Testis (tissue), 3 donors: ENCODE data around the gene CTXND1. TPM values are rescaled to one million over a fixed set of nuclear protein-coding genes. Genes with fewer than 3 reads are reported as not detected.

ENCODE experiments used
- DNase-seq: peaks from one replicate; pipeline ENCODE4 v3.0.0-alpha.2; 2019
- H3K27ac ChIP-seq, 2 donors: fragments of 200-600 bp; sonication (generic); one replicate each; pipeline ENCODE4 v1.5.1; 2019
- H3K27me3 ChIP-seq: fragments of 200-600 bp; sonication (generic); one replicate; pipeline ENCODE4 v1.5.1; 2019
- H3K36me3 ChIP-seq: fragments of 200-600 bp; sonication (generic); one replicate; pipeline ENCODE4 v1.5.1; 2017; ENCODE audit warnings: low read depth; ENCODE audit errors: missing control alignments
- H3K4me1 ChIP-seq: fragments of 200-600 bp; sonication (generic); one replicate; pipeline ENCODE4 v1.5.1; 2019
- H3K4me3 ChIP-seq, 2 donors: fragments of 200-600 bp; sonication (generic); one replicate each; pipeline ENCODE4 v1.5.1; 2017 to 2019
- H3K9me3 ChIP-seq: fragments of 200-600 bp; sonication (generic); one replicate; pipeline ENCODE4 v1.5.1; 2017
- POLR2A ChIP-seq: fragments of 450-650 bp; IDR thresholded peaks from one replicate; pipeline ENCODE4 v1.6.1; 2017; ENCODE audit warnings: antibody characterized with exemption, mild to moderate bottlenecking, moderate library complexity
- WGBS, 2 donors: methylation state at CpG; one replicate each; pipeline ENCODE4 v1.1.5; 2018; 5-methylcytosine and 5-hydroxymethylcytosine counted together
- intact Hi-C: fragments of 100-400 bp; cut with DNase I; formaldehyde crosslinking; loops from one replicate; pipeline ENCODE4 v1.15.1; 2023; ENCODE audit warnings: low total_unique reads
- polyA plus RNA-seq: library from polyadenylated mRNA; stranded (reverse); fragments of 350-450 nt; fragmentation: Illumina TruSeq; extraction: RNeasy Lipid Tissue Mini Kit (QIAGEN cat#74804); gene quantifications from one replicate; pipeline ENCODE4 v1.2.3, GENCODE V29; 2014; ENCODE audit warnings: low read depth, low replicate concordance; ENCODE audit not compliant: insufficient read depth
- total RNA-seq, 2 donors: library from RNA; depleted of rRNA; stranded (reverse); fragments of >200 nt; gene quantifications; one replicate each; pipeline ENCODE4 v1.2.3, GENCODE V29; 2016
- TF ChIP-seq, protein P1 (sequence below), 3 experiments: fragments of 450-650 bp in 2 of 3; fragments of 200-600 bp in 1 of 3; sonication (generic) in 1 of 3; IDR thresholded peaks; one replicate each; pipeline ENCODE4 v1.5.1; 2016 to 2019; ENCODE audit warnings: antibody characterized with exemption in 3 of 3, mild to moderate bottlenecking in 2 of 3, moderate library complexity in 1 of 3

CTXND1 gene
- total and polyA plus RNA-seq, 3 donors from 2014 or later: 0.06 to 1.6 TPM; not detected in 1

DNA sequence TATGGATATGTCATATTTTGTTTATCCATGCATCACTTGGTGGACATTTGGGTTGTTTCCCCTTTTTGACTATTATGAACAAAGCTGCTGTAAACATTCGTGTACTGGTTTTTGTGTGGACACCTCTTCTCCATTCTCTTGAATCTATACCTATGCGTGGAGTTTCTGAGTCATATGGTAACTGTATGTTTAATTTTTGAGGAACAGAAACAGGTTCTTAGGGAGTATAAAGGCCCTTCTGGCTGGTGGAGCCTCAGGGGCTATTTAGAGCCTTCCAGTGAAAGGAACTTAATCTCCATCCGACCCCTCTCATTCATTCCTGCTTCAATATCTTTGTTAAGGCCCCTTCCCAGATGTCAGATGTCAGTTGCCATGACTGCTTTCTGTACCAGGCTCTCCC is 14.1 kb upstream of the CTXND1 start:
- Histone ChIP-seq H3K9me3 (no peaks in the 10 kb centered on the region), H3K36me3 (no peaks in the 10 kb centered on the region), H3K27me3 (no peaks in the 10 kb centered on the region), H3K27ac (no peak overlapping the region), H3K4me3 (no peak overlapping the region), H3K4me1 (no peaks in the 10 kb centered on the region)
- DNase-seq: no peak
- 65 to 75% methylated on average over 3 of the region's 3 CpGs for WGBS, 2 donors
- intact Hi-C loops: no loop called here
- no peak for TF ChIP-seq POLR2A
- TF ChIP-seq, protein P1, sequence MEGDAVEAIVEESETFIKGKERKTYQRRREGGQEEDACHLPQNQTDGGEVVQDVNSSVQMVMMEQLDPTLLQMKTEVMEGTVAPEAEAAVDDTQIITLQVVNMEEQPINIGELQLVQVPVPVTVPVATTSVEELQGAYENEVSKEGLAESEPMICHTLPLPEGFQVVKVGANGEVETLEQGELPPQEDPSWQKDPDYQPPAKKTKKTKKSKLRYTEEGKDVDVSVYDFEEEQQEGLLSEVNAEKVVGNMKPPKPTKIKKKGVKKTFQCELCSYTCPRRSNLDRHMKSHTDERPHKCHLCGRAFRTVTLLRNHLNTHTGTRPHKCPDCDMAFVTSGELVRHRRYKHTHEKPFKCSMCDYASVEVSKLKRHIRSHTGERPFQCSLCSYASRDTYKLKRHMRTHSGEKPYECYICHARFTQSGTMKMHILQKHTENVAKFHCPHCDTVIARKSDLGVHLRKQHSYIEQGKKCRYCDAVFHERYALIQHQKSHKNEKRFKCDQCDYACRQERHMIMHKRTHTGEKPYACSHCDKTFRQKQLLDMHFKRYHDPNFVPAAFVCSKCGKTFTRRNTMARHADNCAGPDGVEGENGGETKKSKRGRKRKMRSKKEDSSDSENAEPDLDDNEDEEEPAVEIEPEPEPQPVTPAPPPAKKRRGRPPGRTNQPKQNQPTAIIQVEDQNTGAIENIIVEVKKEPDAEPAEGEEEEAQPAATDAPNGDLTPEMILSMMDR (IDR thresholded peaks at IDR 0.05): no peak

DNA sequence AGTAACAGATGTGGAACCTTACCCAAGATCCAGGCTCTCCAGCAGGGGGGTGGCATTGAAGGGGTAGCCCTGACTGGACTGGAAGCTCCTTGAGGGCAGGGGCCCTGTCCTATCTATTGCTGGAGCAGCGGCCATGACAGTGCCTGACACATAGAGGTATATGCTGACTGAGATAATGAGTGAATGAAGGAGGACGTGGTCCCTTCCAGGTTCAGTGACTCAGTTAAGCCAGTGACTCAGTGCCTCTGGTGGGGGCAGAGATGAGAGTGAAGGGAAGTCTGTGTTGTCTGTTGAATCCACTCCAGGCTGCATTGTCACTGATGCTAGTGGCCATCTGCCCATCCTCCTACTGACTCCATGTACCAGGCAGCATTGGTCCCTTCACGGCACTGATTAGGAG is 13.0 kb upstream of the CTXND1 start:
- H3K36me3 ChIP-seq: no peaks in the 10 kb centered on the region
- H3K4me3 ChIP-seq: no peak overlapping the region
- intact Hi-C loops: no loop called here
- H3K9me3 ChIP-seq: no peaks in the 10 kb centered on the region
- no peak for TF ChIP-seq POLR2A
- TF ChIP-seq, protein P1 (IDR thresholded peaks at IDR 0.05): no peak
- H3K27me3 ChIP-seq: no peaks in the 10 kb centered on the region
- WGBS, 2 donors: 88 to 90% methylated on average over 3 of the region's 3 CpGs
- H3K27ac ChIP-seq: no peak overlapping the region
- no peaks in the 10 kb centered on the region for H3K4me1 ChIP-seq
- DNase-seq: no peak

DNA sequence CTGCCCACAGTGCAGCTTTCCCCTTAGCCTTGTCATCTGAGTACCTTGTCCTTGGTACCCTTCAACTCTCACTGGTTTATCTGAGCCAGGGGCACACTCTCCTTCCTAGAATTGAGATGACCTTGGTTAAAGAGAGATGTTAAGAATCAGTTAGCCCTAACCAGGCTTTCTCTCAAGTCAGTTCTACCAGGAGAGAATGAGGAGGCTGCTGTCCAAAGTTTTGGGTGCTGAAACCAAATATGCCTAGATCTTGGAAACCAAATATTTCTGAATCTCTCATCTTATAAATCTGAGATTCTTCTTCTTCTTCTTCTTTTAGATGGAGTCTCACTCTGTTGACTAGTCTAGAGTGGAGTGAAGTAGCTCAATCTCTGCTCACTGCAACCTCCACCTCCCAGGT is 12.0 kb upstream of the CTXND1 start:
- no peak for DNase-seq
- no peaks in the 10 kb centered on the region for H3K36me3 ChIP-seq
- TF ChIP-seq, protein P1 (IDR thresholded peaks at IDR 0.05): no peak
- TF ChIP-seq POLR2A: no peak
- H3K27me3 ChIP-seq: no peaks in the 10 kb centered on the region
- no peak overlapping the region for H3K4me3 ChIP-seq
- H3K4me1 ChIP-seq: no peaks in the 10 kb centered on the region
- no peak overlapping the region for H3K27ac ChIP-seq
- no peaks in the 10 kb centered on the region for H3K9me3 ChIP-seq
- intact Hi-C loops: no loop called here

DNA sequence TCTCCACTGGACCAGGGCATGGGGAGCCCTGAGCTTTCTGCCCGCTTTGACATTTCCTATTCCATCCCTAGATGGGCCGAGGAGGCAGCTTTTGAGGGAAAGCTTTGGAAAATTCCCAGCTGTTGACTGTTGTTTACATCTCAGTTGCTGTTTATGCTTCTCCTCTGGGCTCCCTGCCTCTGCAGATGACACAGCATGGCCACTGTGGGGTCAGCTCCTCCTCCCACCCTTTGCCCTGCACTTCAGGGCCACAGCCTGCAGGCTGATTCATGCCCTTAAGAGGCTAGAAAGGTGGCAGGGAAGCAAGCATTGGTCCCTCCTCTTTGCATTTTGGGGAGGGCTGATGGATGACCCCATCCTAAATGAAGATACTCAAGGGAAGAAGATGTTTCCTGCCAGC is 8.5 kb upstream of the CTXND1 start:
- Histone ChIP-seq H3K4me1 (no peaks in the 10 kb centered on the region), H3K9me3 (no peaks in the 10 kb centered on the region), H3K4me3 (no peak overlapping the region), H3K27ac (no peak overlapping the region), H3K27me3 (no peaks in the 10 kb centered on the region), H3K36me3 (no peaks in the 10 kb centered on the region)
- intact Hi-C loops: no loop called here
- DNase-seq: no peak
- WGBS, 2 donors: 64 to 72% methylated on average over 2 of the region's 2 CpGs
- no peak for TF ChIP-seq POLR2A
- TF ChIP-seq, protein P1 (IDR thresholded peaks at IDR 0.05): no peak

DNA sequence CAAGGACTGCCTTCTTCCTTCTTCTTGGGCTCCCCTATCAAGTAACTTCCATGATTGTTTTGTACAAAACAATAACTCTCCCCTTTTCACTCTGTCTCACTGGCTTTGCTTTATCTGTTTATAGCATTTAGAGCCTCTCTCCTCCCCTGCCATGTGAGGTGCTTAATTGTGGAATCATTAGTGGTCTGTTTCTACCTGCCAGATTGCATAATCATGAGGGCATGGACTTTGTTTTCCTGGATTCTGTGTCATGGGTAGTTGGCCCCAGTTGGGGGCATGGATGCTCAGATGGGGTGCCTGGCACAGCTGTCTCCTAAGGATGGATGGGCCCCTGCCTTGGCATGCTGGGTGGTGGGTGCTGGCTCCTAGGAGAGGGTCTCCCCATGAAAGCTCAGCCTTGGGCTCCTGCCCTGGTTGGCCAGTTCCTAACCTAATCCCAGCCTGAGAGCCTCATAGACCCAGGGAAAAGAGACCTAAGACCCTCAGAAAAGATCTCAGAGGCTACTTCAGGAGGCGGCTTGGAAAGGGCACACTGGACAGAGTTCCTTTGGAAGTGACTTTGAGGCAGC is 8.0 kb upstream of the CTXND1 start:
- 93 to 100% methylated on average over 1 of the region's 1 CpG for WGBS, 2 donors
- DNase-seq: no peak

More for the DNA sequence above, 8.0 kb upstream of the CTXND1 start:
- no peak for TF ChIP-seq POLR2A
- intact Hi-C loops: no loop called here
- H3K27me3 ChIP-seq: no peaks in the 10 kb centered on the region
- no peak overlapping the region for H3K4me3 ChIP-seq
- no peaks in the 10 kb centered on the region for H3K9me3 ChIP-seq
- H3K36me3 ChIP-seq: no peaks in the 10 kb centered on the region
- no peak overlapping the region for H3K27ac ChIP-seq
- H3K4me1 ChIP-seq: no peaks in the 10 kb centered on the region
